GM12878 (cell line): ENCODE measurements around the gene VWA7. TPM values are rescaled to one million over a fixed set of nuclear protein-coding genes. Genes with fewer than 3 reads are reported as not detected.

ENCODE experiments used
- ATAC-seq: fragments of 200-7000 bp; cut with Tn5 transposase; 3 replicates; pipeline ENCODE4 v1.9.1; 2020; ENCODE audit warnings: mild to moderate bottlenecking, moderate library complexity
- BruUV-seq: library from RNA; stranded (reverse); fragments of 400-500 nt; replicated peaks from 2 replicates; lab custom pipeline; 2021; lab: Mats Ljungman, UMichigan
- CTCF ChIA-PET: fragments of 300-600 bp; sonication (Branson Sonifier 250); formaldehyde crosslinking; extraction: SDS; loops from one replicate; lab custom pipeline; 2021; ENCODE audit warnings: inconsistent platforms; lab: Yijun Ruan, JAX
- POLR2A ChIA-PET: fragments of 350-600 bp; formaldehyde crosslinking; extraction: SDS; loops from one replicate; lab custom pipeline; 2021; ENCODE audit warnings: inconsistent platforms; lab: Charles Lee
- RAD21 ChIA-PET: fragments of 300-600 bp; sonication (Branson Sonifier 250); formaldehyde crosslinking; loops from one replicate; lab custom pipeline; 2023; ENCODE audit warnings: antibody characterized with exemption; ENCODE audit not compliant: unreplicated experiment; lab: Charles Lee
- SMC1A ChIA-PET: fragments of 300-600 bp; sonication (Branson Sonifier 250); formaldehyde crosslinking; loops from one replicate; lab custom pipeline; 2023; ENCODE audit not compliant: unreplicated experiment, uncharacterized antibody; lab: Charles Lee
- DNase-seq: peaks from one replicate; pipeline ENCODE4 v3.0.0-alpha.2; 2011; ENCODE audit warnings: low read depth, low spot score
- FAIRE-seq: peaks from 3 replicates; lab custom pipeline; 2011; peaks lifted over from hg19 to GRCh38; lab: Jason Lieb, UNC
- H2AFZ ChIP-seq: 2 replicates; pipeline ENCODE4 v1.6.0; 2011; ENCODE audit warnings: low read depth, low read length, control low read depth; ENCODE audit not compliant: control insufficient read depth
- H3K27ac ChIP-seq: 2 replicates; pipeline ENCODE4 v1.5.1; 2011; ENCODE audit warnings: control low read depth; ENCODE audit not compliant: control insufficient read depth, insufficient read depth
- H3K27me3 ChIP-seq, 2 experiments: replicated peaks in 1 of 2; 2 replicates each; pipeline versions ENCODE4 v1.6.0 to v1.6.1; 2011; ENCODE audit warnings: low read length in 1 of 2; ENCODE audit not compliant: control insufficient read depth in 2 of 2, insufficient read depth in 2 of 2
- H3K36me3 ChIP-seq, 2 experiments: 2 replicates each; pipeline ENCODE4 v1.5.1; 2011; ENCODE audit warnings: low read length in 1 of 2; ENCODE audit not compliant: control insufficient read depth in 2 of 2, insufficient read depth in 2 of 2
- H3K4me1 ChIP-seq: 2 replicates; pipeline ENCODE4 v1.6.1; 2011; ENCODE audit warnings: mild to moderate bottlenecking, low read length, moderate library complexity, mixed read lengths; ENCODE audit not compliant: control insufficient read depth, insufficient read depth
- H3K4me2 ChIP-seq: 2 replicates; pipeline ENCODE4 v1.6.0; 2011; ENCODE audit warnings: control low read depth; ENCODE audit not compliant: control insufficient read depth, insufficient read depth
- H3K4me3 ChIP-seq: fragments of 200-600 bp; sonication (generic); 2 replicates; pipeline ENCODE4 v1.5.1; 2016
- H3K79me2 ChIP-seq: 2 replicates; pipeline ENCODE4 v1.6.0; 2011; ENCODE audit warnings: low read length; ENCODE audit not compliant: control insufficient read depth, insufficient read depth
- H3K9ac ChIP-seq: 2 replicates; pipeline ENCODE4 v1.8.0; 2011; ENCODE audit warnings: low read length, control low read depth, mixed read lengths; ENCODE audit not compliant: control insufficient read depth, insufficient read depth
- H3K9me3 ChIP-seq: replicated peaks from 3 replicates; pipeline ENCODE4 v1.5.1; 2011; ENCODE audit warnings: mild to moderate bottlenecking, low read length; ENCODE audit not compliant: control insufficient read depth, insufficient read depth
- H4K20me1 ChIP-seq: 2 replicates; pipeline ENCODE4 v1.6.0; 2011; ENCODE audit not compliant: control insufficient read depth, insufficient read depth
- HDAC6 ChIP-seq: fragments of 200-600 bp; sonication (generic); IDR thresholded peaks from one replicate; pipeline ENCODE4 v1.8.0; 2017; ENCODE audit warnings: antibody characterized with exemption; ENCODE audit not compliant: unreplicated experiment
- IRF3 ChIP-seq: fragments of 450-650 bp; IDR thresholded peaks from 2 replicates; pipeline ENCODE4 v1.6.1; 2014; ENCODE audit warnings: mild to moderate bottlenecking
- IRF4 ChIP-seq: IDR thresholded peaks from 2 replicates; pipeline ENCODE4 v1.6.1; 2011; ENCODE audit warnings: low read depth, low read length
- PAX5 ChIP-seq: IDR thresholded peaks from 2 replicates; pipeline ENCODE4 v1.6.1; 2011; ENCODE audit warnings: low read depth, low read length, borderline replicate concordance
- PML ChIP-seq: IDR thresholded peaks from 2 replicates; pipeline ENCODE4 v1.6.1; 2012; ENCODE audit warnings: low read length, inconsistent platforms
- SMARCA5 ChIP-seq: fragments of 450-650 bp; IDR thresholded peaks from 2 replicates; pipeline ENCODE4 v1.6.1; 2017; ENCODE audit warnings: mild to moderate bottlenecking
- whole genome bisulfite sequencing: methylation state at CpG from one replicate; pipeline ENCODE4 v1.1.6; 2016; ENCODE audit warnings: low lambda C conversion rate; ENCODE audit not compliant: insufficient replicate concordance, insufficient coverage; ENCODE audit errors: missing lambda C conversion rate; 5-methylcytosine and 5-hydroxymethylcytosine counted together
- in situ Hi-C: fragments of 300-500 bp; cut with MboI; formaldehyde crosslinking; loops from 9 replicates; pipeline ENCODE4 v1.14.3; 2018; ENCODE audit warnings: mixed read lengths
- intact Hi-C: fragments of 100-400 bp; cut with micrococcal nuclease; formaldehyde crosslinking; loops from one replicate; pipeline ENCODE4 v1.14.2; 2022; ENCODE audit not compliant: unreplicated experiment
- polyA plus RNA-seq, 11 experiments: library from polyadenylated mRNA; depleted of rRNA in 4 of 11; unstranded in 6 of 11; stranded (reverse) in 5 of 11; fragments of >200 nt; fragmentation: Nextera tagmentation in 4 of 11; fragmentation: Illumina TruSeq in 1 of 11; extraction: Ambion mirVana in 4 of 11; extraction: Trizol in 1 of 11; gene quantifications; 1 replicate in 1 of 11; 2 replicates in 10 of 11; pipeline versions ENCODE4 v1.2.1 to v1.2.3, GENCODE V29; 2011 to 2016; ENCODE audit warnings: inconsistent platforms in 2 of 11, missing spikeins in 2 of 11, low read depth in 1 of 11
- total RNA-seq, 4 experiments: library from RNA; depleted of rRNA in 3 of 4; stranded (reverse); fragments of >200 nt in 3 of 4; fragmentation: Illumina TruSeq in 1 of 4; extraction: Trizol in 1 of 4; gene quantifications; 2 replicates each; pipeline versions ENCODE4 v1.2.1 to v1.2.3, GENCODE V29; 2013 to 2021
- TF ChIP-seq, protein P1 (sequence below): fragments of 450-650 bp; IDR thresholded peaks from 2 replicates; pipeline ENCODE4 v1.6.1; 2017; ENCODE audit warnings: borderline replicate concordance
- TF ChIP-seq, protein P2 (sequence below): fragments of 450-650 bp; IDR thresholded peaks from 2 replicates; pipeline ENCODE4 v1.6.1; 2016; ENCODE audit warnings: mild to moderate bottlenecking

The VWA7 gene
- total and polyA plus RNA-seq, 10 of the 15 experiments (the other 5 are each of a cell fraction or from before 2014, with no cell fraction given): 0.11 to 3.1 (median 1.2) TPM; not detected in 1

GRCh38 chr6:31723245-31723979, 53.7 kb downstream of the VWA7 start, which contains the start of gene MPIG6B:
TSS of gene MPIG6B (plus strand) at chr6:31723373. CDS start at chr6:31723384, 11 bp downstream.
- Histone ChIP-seq H3K4me2 (no peak within 1 kb of the TSS), H4K20me1 (no peaks in the 10 kb centered on the region), H3K9ac (no peak within 1 kb of the TSS), H3K79me2 (no peaks in the 10 kb centered on the region), H3K9me3 (no peaks in the 10 kb centered on the region), H3K36me3 (no peaks in the 10 kb centered on the region; a peak in 2 of 4 replicates), H3K27ac (no peak within 1 kb of the TSS), H3K4me3 (no peak within 1 kb of the TSS), H3K4me1 (peaks cover 15% of the 10 kb centered on the region), H3K27me3 (no peaks in the 10 kb centered on the region; a peak in 1 of 4 replicates), H2AFZ (no peak within 1 kb of the TSS)
- RAD21 ChIA-PET: interaction anchor here (1.5 kb wide), 1 partner anchor 46 kb away, joined by 3 read pairs; no protein-coding TSS in a partner anchor
- intact Hi-C loops (no loop called here), in situ Hi-C loops (no loop called here)
- no peak for ATAC-seq
- TF ChIP-seq IRF3: no peak
- no TSS peak for BruUV-seq
- SMC1A ChIA-PET: interaction anchor here (0.7 to 2.0 kb wide), 5 partner anchors 8 to 47 kb away, joined by 3 to 7 read pairs (median 5); partner anchors contain the start of genes LY6G6D and LY6G6F
- no peak for DNase-seq
- WGBS: 76% methylated on average over 32 of the region's 46 CpGs
- CTCF ChIA-PET: interaction anchor here (1.2 to 2.8 kb wide), 2 partner anchors 9 to 47 kb away, joined by 5 to 12 read pairs; no protein-coding TSS in a partner anchor
- no peak for FAIRE-seq
- POLR2A ChIA-PET: interaction anchor here (0.6 to 1.1 kb wide), 2 partner anchors 72 to 675 kb away, joined by 4 to 7 read pairs; partner anchors contain the start of gene BAG6

- Histone ChIP-seq H4K20me1 (no peaks in the 10 kb centered on the region), H3K27ac (no peak overlapping the region), H3K4me1 (peaks cover 2% of the 10 kb centered on the region), H2AFZ (no peak overlapping the region), H3K79me2 (no peaks in the 10 kb centered on the region), H3K9ac (no peak overlapping the region), H3K4me3 (no peak overlapping the region), H3K4me2 (no peak overlapping the region), H3K27me3 (no peaks in the 10 kb centered on the region; a peak in 1 of 4 replicates), H3K36me3 (no peaks in the 10 kb centered on the region; a peak in 1 of 4 replicates), H3K9me3 (no peaks in the 10 kb centered on the region)
- RAD21 ChIA-PET: interaction anchor here (1.5 kb wide), 1 partner anchor 48 kb away, joined by 3 read pairs; no protein-coding TSS in a partner anchor
- WGBS: 86% methylated on average over 3 of the region's 3 CpGs
- CTCF ChIA-PET: interaction anchor here (2.8 kb wide), 1 partner anchor 48 kb away, joined by 12 read pairs; no protein-coding TSS in a partner anchor
- POLR2A ChIA-PET: no interaction called here
- BruUV-seq: no TSS peak
- ATAC-seq (no peak), FAIRE-seq (no peak), DNase-seq (no peak)
- intact Hi-C loops: no loop called here
- SMC1A ChIA-PET: interaction anchor here (1.3 kb wide), 1 partner anchor 48 kb away, joined by 5 read pairs; no protein-coding TSS in a partner anchor
- in situ Hi-C loops: no loop called here
- TF ChIP-seq, protein P1, sequence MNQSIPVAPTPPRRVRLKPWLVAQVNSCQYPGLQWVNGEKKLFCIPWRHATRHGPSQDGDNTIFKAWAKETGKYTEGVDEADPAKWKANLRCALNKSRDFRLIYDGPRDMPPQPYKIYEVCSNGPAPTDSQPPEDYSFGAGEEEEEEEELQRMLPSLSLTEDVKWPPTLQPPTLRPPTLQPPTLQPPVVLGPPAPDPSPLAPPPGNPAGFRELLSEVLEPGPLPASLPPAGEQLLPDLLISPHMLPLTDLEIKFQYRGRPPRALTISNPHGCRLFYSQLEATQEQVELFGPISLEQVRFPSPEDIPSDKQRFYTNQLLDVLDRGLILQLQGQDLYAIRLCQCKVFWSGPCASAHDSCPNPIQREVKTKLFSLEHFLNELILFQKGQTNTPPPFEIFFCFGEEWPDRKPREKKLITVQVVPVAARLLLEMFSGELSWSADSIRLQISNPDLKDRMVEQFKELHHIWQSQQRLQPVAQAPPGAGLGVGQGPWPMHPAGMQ: no peak
- no peak for TF ChIP-seq HDAC6
- TF ChIP-seq IRF4: no peak
- TF ChIP-seq, protein P2, sequence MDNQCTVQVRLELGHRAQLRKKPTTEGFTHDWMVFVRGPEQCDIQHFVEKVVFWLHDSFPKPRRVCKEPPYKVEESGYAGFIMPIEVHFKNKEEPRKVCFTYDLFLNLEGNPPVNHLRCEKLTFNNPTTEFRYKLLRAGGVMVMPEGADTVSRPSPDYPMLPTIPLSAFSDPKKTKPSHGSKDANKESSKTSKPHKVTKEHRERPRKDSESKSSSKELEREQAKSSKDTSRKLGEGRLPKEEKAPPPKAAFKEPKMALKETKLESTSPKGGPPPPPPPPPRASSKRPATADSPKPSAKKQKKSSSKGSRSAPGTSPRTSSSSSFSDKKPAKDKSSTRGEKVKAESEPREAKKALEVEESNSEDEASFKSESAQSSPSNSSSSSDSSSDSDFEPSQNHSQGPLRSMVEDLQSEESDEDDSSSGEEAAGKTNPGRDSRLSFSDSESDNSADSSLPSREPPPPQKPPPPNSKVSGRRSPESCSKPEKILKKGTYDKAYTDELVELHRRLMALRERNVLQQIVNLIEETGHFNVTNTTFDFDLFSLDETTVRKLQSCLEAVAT: no peak
- TF ChIP-seq SMARCA5: no peak
- TF ChIP-seq PML: no peak
- TF ChIP-seq PAX5: no peak
Measured at GRCh38 chr6:31722173-31722572, 55.0 kb downstream of the VWA7 start.
